ENCODE data around the gene CDH19.

GRCh38 chr18:66497351-66497750 is 106.5 kb downstream of the CDH19 start:
- TF ChIP-seq, protein P1, sequence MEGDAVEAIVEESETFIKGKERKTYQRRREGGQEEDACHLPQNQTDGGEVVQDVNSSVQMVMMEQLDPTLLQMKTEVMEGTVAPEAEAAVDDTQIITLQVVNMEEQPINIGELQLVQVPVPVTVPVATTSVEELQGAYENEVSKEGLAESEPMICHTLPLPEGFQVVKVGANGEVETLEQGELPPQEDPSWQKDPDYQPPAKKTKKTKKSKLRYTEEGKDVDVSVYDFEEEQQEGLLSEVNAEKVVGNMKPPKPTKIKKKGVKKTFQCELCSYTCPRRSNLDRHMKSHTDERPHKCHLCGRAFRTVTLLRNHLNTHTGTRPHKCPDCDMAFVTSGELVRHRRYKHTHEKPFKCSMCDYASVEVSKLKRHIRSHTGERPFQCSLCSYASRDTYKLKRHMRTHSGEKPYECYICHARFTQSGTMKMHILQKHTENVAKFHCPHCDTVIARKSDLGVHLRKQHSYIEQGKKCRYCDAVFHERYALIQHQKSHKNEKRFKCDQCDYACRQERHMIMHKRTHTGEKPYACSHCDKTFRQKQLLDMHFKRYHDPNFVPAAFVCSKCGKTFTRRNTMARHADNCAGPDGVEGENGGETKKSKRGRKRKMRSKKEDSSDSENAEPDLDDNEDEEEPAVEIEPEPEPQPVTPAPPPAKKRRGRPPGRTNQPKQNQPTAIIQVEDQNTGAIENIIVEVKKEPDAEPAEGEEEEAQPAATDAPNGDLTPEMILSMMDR (optimal IDR thresholded peaks at IDR 0.05 in 1 of 3, IDR thresholded peaks at IDR 0.05 in 1 of 3, conservative IDR thresholded peaks at IDR 0.05 in 1 of 3; ENCODE audit: extremely low read depth in 1 of 3, insufficient read depth in 2 of 3, low read length in 3 of 3), result no peak
- TF ChIP-seq EZH2 (IDR thresholded peaks at IDR 0.05; ENCODE audit: low read length), result no peak

Data from keratinocyte (primary cell).